A549 (cell line): ENCODE results near the gene HLX. TPM values are rescaled to one million over a fixed set of nuclear protein-coding genes. Genes with fewer than 3 reads are reported as not detected.

Source experiments
- ATAC-seq, 2 experiments: fragments of 200-7000 bp in 1 of 2; fragments of >200 bp in 1 of 2; cut with Nextera tagmentation in 1 of 2; cut with Tn5 transposase in 1 of 2; 3 replicates each; pipeline versions ENCODE4 v1.8.0 to v1.9.1; 2018 to 2020; ENCODE audit warnings: mild to moderate bottlenecking in 1 of 2, moderate library complexity in 1 of 2
- CTCF ChIA-PET: fragments of 300-600 bp; sonication (Branson Sonifier 250); formaldehyde crosslinking; extraction: SDS; loops from one replicate; lab custom pipeline; 2021; ENCODE audit warnings: antibody characterized with exemption, inconsistent platforms; lab: Yijun Ruan, JAX
- POLR2A ChIA-PET: fragments of 350-600 bp; formaldehyde crosslinking; extraction: SDS; loops from one replicate; lab custom pipeline; 2021; ENCODE audit warnings: antibody characterized with exemption, inconsistent platforms; lab: Yijun Ruan, JAX
- DNase-seq, 2 experiments: peaks; one replicate each; pipeline versions ENCODE4 v3.0.0 to v3.0.0-alpha.2; 2011 to 2016; ENCODE audit warnings: low read depth in 1 of 2, low spot score in 1 of 2
- FAIRE-seq: peaks from 2 replicates; lab custom pipeline; 2011; peaks lifted over from hg19 to GRCh38; lab: Jason Lieb, UNC
- H3K27ac ChIP-seq, 2 experiments: fragments of >200 bp; sonication (Bioruptor Twin); formaldehyde crosslinking; 3 replicates each; pipeline ENCODE4 v1.5.1; 2016 to 2017
- H3K4me1 ChIP-seq: fragments of >200 bp; sonication (Bioruptor Twin); formaldehyde crosslinking; 3 replicates; pipeline ENCODE4 v1.6.1; 2016
- H3K4me2 ChIP-seq: fragments of >200 bp; sonication (Bioruptor Twin); formaldehyde crosslinking; 3 replicates; pipeline ENCODE4 v1.6.1; 2016
- H3K4me3 ChIP-seq: fragments of >200 bp; sonication (Bioruptor Twin); formaldehyde crosslinking; 3 replicates; pipeline ENCODE4 v1.5.1; 2016
- H3K9me3 ChIP-seq: fragments of >200 bp; sonication (Bioruptor Twin); formaldehyde crosslinking; 3 replicates; pipeline ENCODE4 v1.6.1; 2016
- CBX2 ChIP-seq: fragments of 200-600 bp; sonication (generic); IDR thresholded peaks from 2 replicates; pipeline ENCODE4 v1.6.1; 2016; ENCODE audit warnings: low read depth, mild to moderate bottlenecking, borderline replicate concordance
- CHD2 ChIP-seq: fragments of 150-350 bp; IDR thresholded peaks from 2 replicates; pipeline ENCODE4 v1.6.1; 2014; ENCODE audit warnings: low read length; ENCODE audit not compliant: partially characterized antibody
- GATA3 ChIP-seq: IDR thresholded peaks from 2 replicates; pipeline ENCODE4 v1.6.1; 2012; ENCODE audit warnings: borderline replicate concordance
- HEYL ChIP-seq: fragments of 250-450 bp; sonication (Bioruptor Pico); IDR thresholded peaks from 2 replicates; pipeline ENCODE4 v1.8.0; 2021; ENCODE audit warnings: mild to moderate bottlenecking, moderate library complexity
- HOXB13 ChIP-seq: fragments of 250-450 bp; sonication (Bioruptor Pico); IDR thresholded peaks from 2 replicates; pipeline ENCODE4 v1.5.0; 2020; ENCODE audit warnings: low read depth, mild to moderate bottlenecking, moderate library complexity
- MAZ ChIP-seq: fragments of 150-350 bp; IDR thresholded peaks from 2 replicates; pipeline ENCODE4 v1.6.1; 2014; ENCODE audit warnings: antibody characterized with exemption, low read depth, low read length, borderline replicate concordance
- NR3C1 ChIP-seq: fragments of >200 bp; sonication (Bioruptor Twin); formaldehyde crosslinking; IDR thresholded peaks from 3 replicates; pipeline ENCODE4 v1.6.1; 2017
- POLR2A ChIP-seq: IDR thresholded peaks from 2 replicates; pipeline ENCODE4 v1.6.1; 2012; ENCODE audit warnings: mild to moderate bottlenecking, low read length
- RAD21 ChIP-seq, 2 experiments: fragments of >200 bp in 1 of 2; sonication (Bioruptor Twin) in 1 of 2; formaldehyde crosslinking in 1 of 2; IDR thresholded peaks in 1 of 2; conservative IDR thresholded peaks in 1 of 2; 2 replicates in 1 of 2; 3 replicates in 1 of 2; pipeline ENCODE4 v1.6.1; 2012 to 2018; ENCODE audit warnings: inconsistent platforms in 1 of 2
- RARB ChIP-seq: fragments of 250-450 bp; sonication (Bioruptor Pico); IDR thresholded peaks from 2 replicates; pipeline ENCODE4 v1.8.0; 2021; ENCODE audit warnings: mild to moderate bottlenecking, moderate library complexity
- RFX5 ChIP-seq: fragments of 450-650 bp; IDR thresholded peaks from 2 replicates; pipeline ENCODE4 v1.7.1; 2014; ENCODE audit warnings: antibody characterized with exemption, mild to moderate bottlenecking, moderate library complexity
- SREBF2 ChIP-seq: fragments of 450-650 bp; IDR thresholded peaks from 2 replicates; pipeline ENCODE4 v1.6.1; 2014; ENCODE audit warnings: mild to moderate bottlenecking, moderate library complexity
- WGBS: methylation state at CpG from one replicate; pipeline ENCODE4 v1.1.6; 2017; ENCODE audit errors: missing lambda C conversion rate; 5-methylcytosine and 5-hydroxymethylcytosine counted together
- polyA plus RNA-seq, 4 experiments: library from polyadenylated mRNA; depleted of rRNA in 3 of 4; stranded (reverse); fragments of >200 nt; fragmentation: RNase III in 1 of 4; extraction: RNeasy Plus Mini Kit Qiagen cat#74134 plus additional on column Dnase treatment in 1 of 4; gene quantifications; 2 replicates in 3 of 4; 3 replicates in 1 of 4; pipeline ENCODE4 v1.2.3, GENCODE V29; 2011 to 2017
- TF ChIP-seq, protein P1 (sequence below): fragments of >200 bp; sonication (Bioruptor Twin); formaldehyde crosslinking; IDR thresholded peaks from 3 replicates; pipeline ENCODE4 v1.6.1; 2016
- TF ChIP-seq, protein P2 (sequence below): IDR thresholded peaks from 2 replicates; pipeline ENCODE4 v1.6.1; 2012
- TF ChIP-seq, protein P3 (sequence below): fragments of >200 bp; sonication (Bioruptor Twin); formaldehyde crosslinking; IDR thresholded peaks from 2 replicates; pipeline ENCODE4 v1.6.1; 2016
- TF ChIP-seq, protein P4 (sequence below): fragments of 250-450 bp; sonication (Bioruptor Pico); IDR thresholded peaks from 2 replicates; pipeline ENCODE4 v1.5.0; 2021; ENCODE audit warnings: mild to moderate bottlenecking, moderate library complexity, borderline replicate concordance

HLX gene
- polyA plus RNA-seq, 2 of the 4 experiments (the other 2 are of a cell fraction): 0.70 to 5.6 TPM

DNA sequence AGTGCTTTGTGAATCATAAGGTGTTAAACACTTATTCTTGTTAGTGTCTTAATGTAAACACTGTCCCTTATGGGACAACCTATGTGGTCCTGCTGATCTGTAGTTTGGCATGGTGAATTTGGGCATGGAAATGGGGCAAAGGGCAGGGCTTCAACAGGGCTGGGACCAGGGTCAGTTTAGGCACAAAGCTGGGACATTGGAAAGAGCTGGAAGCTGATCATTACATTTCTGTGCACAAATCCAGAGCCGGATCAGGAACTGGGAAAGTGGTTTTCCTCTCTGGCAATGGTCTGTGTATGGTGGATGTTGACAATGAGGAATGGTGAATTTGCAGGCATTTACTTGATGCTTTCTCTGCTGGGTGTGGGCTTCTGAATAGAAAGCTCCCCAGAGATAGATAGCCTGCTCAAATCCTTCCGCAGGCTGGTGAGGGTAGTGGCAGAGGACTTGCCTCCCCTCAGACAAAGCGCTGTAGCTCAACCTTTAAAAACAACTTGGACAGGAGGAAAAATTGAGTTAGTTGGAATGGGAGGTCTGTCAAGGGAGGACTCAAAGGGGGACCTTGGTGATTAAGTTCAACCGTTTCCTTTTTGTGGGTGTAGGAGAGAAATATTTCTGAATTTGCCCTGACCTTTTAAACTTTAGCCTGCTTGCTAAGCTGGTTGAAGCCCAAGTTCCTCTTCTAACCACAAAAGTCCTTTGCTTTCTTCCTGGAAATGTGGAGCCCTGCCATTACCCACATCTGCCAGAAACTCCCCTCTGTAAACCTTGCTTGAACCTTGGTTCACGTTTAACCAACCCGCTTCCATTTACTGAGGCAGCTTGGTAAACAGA lies 35.3 kb downstream of the HLX start:
- 65% methylated on average over 6 of the region's 6 CpGs for WGBS
- TF ChIP-seq CHD2: no peak
- ChIA-PET POLR2A (no interaction called here), CTCF (no interaction called here)
- Histone ChIP-seq H3K4me1 (0 out of 3 replicates have a peak, but pooled peaks cover 5% of the 10 kb centered on the region), H3K27ac (no peak overlapping the region), H3K4me2 (no peak overlapping the region), H3K4me3 (no peak overlapping the region), H3K9me3 (no peaks in the 10 kb centered on the region)
- DNase-seq (no peak), FAIRE-seq (no peak), ATAC-seq (no peak)

DNA sequence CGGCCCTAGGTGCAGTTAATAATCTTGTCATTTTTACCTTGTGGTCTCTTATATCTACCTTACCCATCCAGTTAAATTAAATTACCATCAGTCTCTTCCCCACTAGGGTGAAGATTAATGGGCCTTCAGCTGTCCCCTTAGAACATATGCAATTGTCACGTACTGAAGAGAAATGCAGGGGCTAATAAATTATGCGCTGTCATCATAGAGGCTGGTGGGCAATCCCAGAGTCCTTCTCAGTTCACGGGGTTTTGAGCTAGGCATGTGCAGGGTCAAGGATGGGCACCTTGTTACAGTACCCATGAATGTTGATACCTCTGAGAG lies 35.8 kb downstream of the HLX start:
- Histone ChIP-seq H3K4me3 (no peak overlapping the region), H3K27ac (no peak overlapping the region), H3K9me3 (no peaks in the 10 kb centered on the region), H3K4me1 (0 out of 3 replicates have a peak, but pooled peaks cover 5% of the 10 kb centered on the region), H3K4me2 (no peak overlapping the region)
- no peak for FAIRE-seq
- WGBS: 64% methylated on average over 4 of the region's 4 CpGs
- no peak for ATAC-seq
- no peak for DNase-seq
- TF ChIP-seq CBX2: no peak
- TF ChIP-seq POLR2A: no peak
- no peak for TF ChIP-seq RARB (CRISPR knock-in tag)
- TF ChIP-seq, protein P1, sequence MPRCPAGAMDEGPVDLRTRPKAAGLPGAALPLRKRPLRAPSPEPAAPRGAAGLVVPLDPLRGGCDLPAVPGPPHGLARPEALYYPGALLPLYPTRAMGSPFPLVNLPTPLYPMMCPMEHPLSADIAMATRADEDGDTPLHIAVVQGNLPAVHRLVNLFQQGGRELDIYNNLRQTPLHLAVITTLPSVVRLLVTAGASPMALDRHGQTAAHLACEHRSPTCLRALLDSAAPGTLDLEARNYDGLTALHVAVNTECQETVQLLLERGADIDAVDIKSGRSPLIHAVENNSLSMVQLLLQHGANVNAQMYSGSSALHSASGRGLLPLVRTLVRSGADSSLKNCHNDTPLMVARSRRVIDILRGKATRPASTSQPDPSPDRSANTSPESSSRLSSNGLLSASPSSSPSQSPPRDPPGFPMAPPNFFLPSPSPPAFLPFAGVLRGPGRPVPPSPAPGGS: no peak
- TF ChIP-seq NR3C1: no peak
- no peak for TF ChIP-seq RFX5
- TF ChIP-seq, protein P2, sequence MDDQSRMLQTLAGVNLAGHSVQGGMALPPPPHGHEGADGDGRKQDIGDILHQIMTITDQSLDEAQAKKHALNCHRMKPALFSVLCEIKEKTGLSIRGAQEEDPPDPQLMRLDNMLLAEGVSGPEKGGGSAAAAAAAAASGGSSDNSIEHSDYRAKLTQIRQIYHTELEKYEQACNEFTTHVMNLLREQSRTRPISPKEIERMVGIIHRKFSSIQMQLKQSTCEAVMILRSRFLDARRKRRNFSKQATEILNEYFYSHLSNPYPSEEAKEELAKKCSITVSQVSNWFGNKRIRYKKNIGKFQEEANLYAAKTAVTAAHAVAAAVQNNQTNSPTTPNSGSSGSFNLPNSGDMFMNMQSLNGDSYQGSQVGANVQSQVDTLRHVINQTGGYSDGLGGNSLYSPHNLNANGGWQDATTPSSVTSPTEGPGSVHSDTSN: no peak
- TF ChIP-seq, protein P3, sequence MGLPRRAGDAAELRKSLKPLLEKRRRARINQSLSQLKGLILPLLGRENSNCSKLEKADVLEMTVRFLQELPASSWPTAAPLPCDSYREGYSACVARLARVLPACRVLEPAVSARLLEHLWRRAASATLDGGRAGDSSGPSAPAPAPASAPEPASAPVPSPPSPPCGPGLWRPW: no peak
- TF ChIP-seq MAZ: no peak
- TF ChIP-seq RAD21 (conservative IDR thresholded peaks at IDR 0.05 in 1 of 2, IDR thresholded peaks at IDR 0.05 in 1 of 2): no peak
- TF ChIP-seq HOXB13 (CRISPR knock-in tag): no peak
- TF ChIP-seq CHD2: no peak
- no peak for TF ChIP-seq SREBF2
- no peak for TF ChIP-seq GATA3
- no peak for TF ChIP-seq HEYL
- POLR2A ChIA-PET: no interaction called here
- CTCF ChIA-PET: no interaction called here

DNA sequence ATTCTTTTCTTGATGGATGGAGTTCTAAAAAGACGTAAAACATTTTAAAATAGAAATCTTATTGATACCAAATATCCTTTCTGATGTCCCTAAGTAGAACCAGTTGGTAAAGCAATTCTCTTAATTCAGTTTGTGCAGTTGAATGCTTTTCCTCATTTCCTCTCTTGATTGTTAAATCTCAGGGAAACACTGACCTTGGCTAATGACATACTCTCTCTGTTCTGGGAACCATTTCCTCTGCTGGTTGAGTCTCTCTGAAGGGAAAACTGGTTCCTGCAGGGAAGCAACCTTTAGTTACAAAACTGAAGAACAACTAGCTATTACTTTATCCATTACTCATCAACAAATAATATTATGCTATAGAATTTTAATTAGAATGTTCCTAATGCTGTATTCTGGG lies 36.7 kb downstream of the HLX start:
- CTCF ChIA-PET: no interaction called here
- FAIRE-seq: no peak
- 49% methylated on average over 1 of the region's 1 CpG for WGBS

More for the DNA sequence above, 36.7 kb downstream of the HLX start:
- 0 out of 3 replicates have a peak, but pooled peaks cover 5% of the 10 kb centered on the region for H3K4me1 ChIP-seq
- no peak overlapping the region for H3K4me2 ChIP-seq
- ATAC-seq (no peak), DNase-seq (no peak)
- H3K4me3 ChIP-seq: no peak overlapping the region
- POLR2A ChIA-PET: no interaction called here
- no peak overlapping the region for H3K27ac ChIP-seq
- TF ChIP-seq, protein P4, sequence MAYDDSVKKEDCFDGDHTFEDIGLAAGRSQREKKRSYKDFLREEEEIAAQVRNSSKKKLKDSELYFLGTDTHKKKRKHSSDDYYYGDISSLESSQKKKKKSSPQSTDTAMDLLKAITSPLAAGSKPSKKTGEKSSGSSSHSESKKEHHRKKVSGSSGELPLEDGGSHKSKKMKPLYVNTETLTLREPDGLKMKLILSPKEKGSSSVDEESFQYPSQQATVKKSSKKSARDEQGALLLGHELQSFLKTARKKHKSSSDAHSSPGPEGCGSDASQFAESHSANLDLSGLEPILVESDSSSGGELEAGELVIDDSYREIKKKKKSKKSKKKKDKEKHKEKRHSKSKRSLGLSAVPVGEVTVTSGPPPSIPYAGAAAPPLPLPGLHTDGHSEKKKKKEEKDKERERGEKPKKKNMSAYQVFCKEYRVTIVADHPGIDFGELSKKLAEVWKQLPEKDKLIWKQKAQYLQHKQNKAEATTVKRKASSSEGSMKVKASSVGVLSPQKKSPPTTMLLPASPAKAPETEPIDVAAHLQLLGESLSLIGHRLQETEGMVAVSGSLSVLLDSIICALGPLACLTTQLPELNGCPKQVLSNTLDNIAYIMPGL (CRISPR knock-in tag): no peak
- TF ChIP-seq SREBF2: no peak
- TF ChIP-seq, protein P2: no peak
- no peaks in the 10 kb centered on the region for H3K9me3 ChIP-seq
